T follicular helper cell (primary cell): Measurements from ENCODE around the gene PCGF3.
"Not testable (repeated sequence)": the region's sequence is repeated elsewhere in the genome, so short reads cannot be mapped to it uniquely, and the experiment has no call there.

Source experiments
- DNase-seq: peaks from one replicate; pipeline ENCODE4 v3.0.0-alpha.2; 2020; ENCODE audit warnings: low read depth

PCGF3 gene

GRCh38 chr4:723751-724530, 18.3 kb downstream of the PCGF3 start:
- DNase-seq = no peak

GRCh38 chr4:725391-726234, 20.0 kb downstream of the PCGF3 start:
- DNase-seq = no peak

- no peak for DNase-seq
Measured at GRCh38 chr4:726235-726787, 20.7 kb downstream of the PCGF3 start.

- DNase-seq = no peak
Measured at GRCh38 chr4:726838-727237, 21.2 kb downstream of the PCGF3 start.

GRCh38 chr4:727576-727975, 21.9 kb downstream of the PCGF3 start:
- DNase-seq = no peak

- no peak for DNase-seq
Measured at GRCh38 chr4:729336-730315, 24.0 kb downstream of the PCGF3 start.

GRCh38 chr4:730511-730910, 24.9 kb downstream of the PCGF3 start:
- no peak for DNase-seq

- not testable (repeated sequence) for DNase-seq
Measured at GRCh38 chr4:730946-731904, 25.6 kb downstream of the PCGF3 start.

GRCh38 chr4:731954-732353, 26.3 kb downstream of the PCGF3 start:
- not testable (repeated sequence) for DNase-seq

- DNase-seq = no peak
Measured at GRCh38 chr4:732486-732885, 26.9 kb downstream of the PCGF3 start.

GRCh38 chr4:732911-733630, 27.4 kb downstream of the PCGF3 start:
- DNase-seq = no peak

- DNase-seq = no peak
Measured at GRCh38 chr4:733631-733980, 28.0 kb downstream of the PCGF3 start.

- DNase-seq = no peak
Measured at GRCh38 chr4:734075-734474, 28.4 kb downstream of the PCGF3 start.

- DNase-seq = no peak
Measured at GRCh38 chr4:734951-735350, 29.3 kb downstream of the PCGF3 start.

GRCh38 chr4:735583-735982, 30.0 kb downstream of the PCGF3 start:
- DNase-seq = no peak

GRCh38 chr4:736561-736960, 30.9 kb downstream of the PCGF3 start:
- DNase-seq = not testable (repeated sequence)

- no peak for DNase-seq
Measured at GRCh38 chr4:738781-739280, 33.2 kb downstream of the PCGF3 start.

GRCh38 chr4:739569-739968, 33.9 kb downstream of the PCGF3 start:
- no peak for DNase-seq

GRCh38 chr4:740011-740410, 34.4 kb downstream of the PCGF3 start:
- no peak for DNase-seq
